Daoy (cell line): ENCODE results near the gene DSTYK. TPM values are rescaled to one million over a fixed set of nuclear protein-coding genes. Genes with fewer than 3 reads are reported as not detected.

Experiments used
- DNase-seq: peaks from one replicate; pipeline ENCODE4 v3.0.0-alpha.2; 2015; ENCODE audit warnings: low read depth
- total RNA-seq: library from RNA; depleted of rRNA; stranded (reverse); fragments of >200 nt; shearing (Covaris generic); gene quantifications from 2 replicates; pipeline ENCODE4 v1.2.3, GENCODE V29; 2014; rRNA removed

The DSTYK gene
- total RNA-seq, 1 experiment from 2014 or later, result 6.2 TPM

GRCh38 chr1:205129447-205130029, 82.0 kb downstream of the DSTYK start:
- DNase-seq, result no peak

DNA sequence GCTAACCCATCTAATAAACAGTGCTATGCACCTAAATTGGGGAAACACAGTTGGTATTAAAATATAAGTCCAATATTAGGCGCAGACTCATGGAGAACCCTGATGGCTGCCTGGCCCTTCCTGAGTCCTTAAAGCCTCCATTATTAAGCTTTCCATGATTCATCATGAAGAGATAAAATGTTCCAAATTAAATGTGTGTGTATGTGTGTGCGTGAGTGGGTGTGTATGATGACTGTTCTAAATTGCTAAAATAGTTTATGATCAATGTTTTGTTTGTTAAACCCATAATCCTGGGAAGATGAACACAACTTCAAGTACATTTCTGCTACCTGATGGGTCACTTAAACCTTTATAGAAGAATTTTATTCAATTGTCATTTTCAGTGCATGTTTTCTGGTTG, 83.5 kb downstream of the DSTYK start:
- no peak for DNase-seq

- DNase-seq, result no peak
These were observed 83.9 kb downstream of the DSTYK start for GRCh38 chr1:205127646-205128045.

DNA sequence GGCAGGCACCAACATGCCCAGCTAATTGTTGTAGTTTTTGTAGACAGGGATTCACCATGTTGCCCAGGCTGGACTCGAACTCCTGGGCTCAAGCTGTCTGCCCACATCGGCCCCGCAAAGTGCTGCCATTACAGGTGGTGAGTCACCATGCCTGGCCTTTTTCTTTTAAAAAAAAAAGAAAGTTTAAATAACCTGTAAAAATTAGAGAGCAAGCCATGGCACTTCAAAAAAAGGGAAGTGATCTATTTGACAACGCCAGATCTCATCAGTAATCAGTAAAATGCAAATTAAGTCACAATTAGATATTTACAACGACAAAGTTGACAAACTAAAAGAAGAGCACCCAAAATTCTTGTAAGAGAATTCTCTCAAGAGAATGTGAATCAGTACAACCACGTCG, 86.8 kb downstream of the DSTYK start:
- no peak for DNase-seq

DNA sequence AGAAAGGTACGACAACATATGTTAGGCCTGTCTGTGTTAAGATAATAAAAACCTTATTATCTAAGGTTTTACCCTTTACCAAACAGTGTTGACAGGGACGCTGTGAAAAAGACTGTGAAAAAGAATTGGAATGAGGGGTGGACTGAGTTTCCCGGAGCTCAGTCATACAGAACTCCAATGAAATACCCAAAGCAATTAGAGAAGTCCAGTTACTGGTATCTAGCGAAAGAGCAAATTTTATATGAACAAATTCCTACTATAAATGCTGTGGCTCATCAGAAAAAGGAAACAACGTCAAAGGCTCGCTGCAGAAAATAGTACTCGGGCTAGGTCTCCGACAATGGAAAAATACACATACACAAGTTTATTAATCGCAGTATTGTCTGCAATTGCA, 89.0 kb downstream of the DSTYK start:
- no peak for DNase-seq

DNA sequence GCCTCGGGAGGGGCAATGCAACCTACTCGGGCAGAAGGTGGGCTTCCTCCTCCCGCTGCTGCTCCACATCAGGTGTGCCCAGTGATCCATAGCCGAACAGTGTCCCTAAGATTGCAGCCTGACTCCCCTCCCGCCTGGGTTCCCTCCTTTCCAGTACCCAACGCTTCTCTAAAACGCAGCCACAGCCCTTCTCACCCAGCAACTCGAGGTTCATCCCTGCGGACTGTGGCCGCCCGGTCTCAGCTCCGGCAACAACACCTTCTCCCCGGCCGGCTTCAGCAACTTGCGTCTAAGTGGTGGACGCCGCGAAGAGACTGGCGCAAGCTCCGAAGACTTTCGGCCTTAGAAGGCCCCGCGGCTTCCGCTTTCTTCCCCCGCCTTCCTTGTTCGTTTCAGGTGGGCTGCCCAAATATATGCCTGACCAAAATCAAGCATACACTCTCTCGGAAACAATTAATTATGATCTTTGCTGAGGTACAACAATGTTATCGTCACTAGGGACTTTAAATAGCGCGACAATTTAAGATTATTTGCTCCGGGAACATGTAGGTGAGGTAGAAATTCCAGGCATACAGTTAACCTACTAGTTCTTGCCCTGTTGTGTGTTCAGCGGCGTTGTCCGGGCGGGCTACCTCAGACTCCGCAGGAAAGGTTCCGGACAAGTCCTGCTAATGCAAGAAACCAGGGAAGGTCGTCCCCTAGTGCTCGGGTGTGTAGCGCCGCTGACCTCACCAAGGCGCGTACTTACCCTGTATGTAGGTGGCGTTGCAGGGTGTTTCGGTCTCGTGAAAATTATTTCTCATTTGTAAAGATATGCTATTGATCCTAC, 89.6 kb downstream of the DSTYK start, which contains the start of gene RBBP5:
TSS of gene RBBP5 (minus strand) at position 319 of the 829 bp plus-strand sequence. CDS start at position 214, 105 bp downstream.
- DNase-seq, result peak; percentile 97

- DNase-seq, result no peak
These were observed 92.8 kb downstream of the DSTYK start for GRCh38 chr1:205118752-205119151.

DNA sequence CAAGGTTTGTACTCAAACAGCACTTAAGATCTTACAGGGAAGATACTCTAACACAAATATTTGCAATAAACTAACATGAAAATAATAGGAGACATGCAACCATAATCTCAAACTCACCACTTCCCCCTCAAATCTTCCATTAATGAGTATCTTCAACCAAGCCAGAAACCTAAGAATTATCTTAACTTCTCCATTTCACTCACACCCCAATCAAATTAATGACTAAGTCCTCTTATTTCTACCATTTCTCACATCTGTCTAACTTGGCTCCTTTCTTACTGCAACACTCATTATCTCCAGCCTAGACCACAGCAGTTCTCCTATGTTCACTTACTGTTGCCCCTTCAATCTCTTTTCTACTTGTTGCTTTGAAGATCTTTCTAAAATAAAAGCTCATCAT, 100.1 kb downstream of the DSTYK start:
- no peak for DNase-seq

- no peak for DNase-seq
These were observed 101.8 kb downstream of the DSTYK start for GRCh38 chr1:205109711-205110110.

DNA sequence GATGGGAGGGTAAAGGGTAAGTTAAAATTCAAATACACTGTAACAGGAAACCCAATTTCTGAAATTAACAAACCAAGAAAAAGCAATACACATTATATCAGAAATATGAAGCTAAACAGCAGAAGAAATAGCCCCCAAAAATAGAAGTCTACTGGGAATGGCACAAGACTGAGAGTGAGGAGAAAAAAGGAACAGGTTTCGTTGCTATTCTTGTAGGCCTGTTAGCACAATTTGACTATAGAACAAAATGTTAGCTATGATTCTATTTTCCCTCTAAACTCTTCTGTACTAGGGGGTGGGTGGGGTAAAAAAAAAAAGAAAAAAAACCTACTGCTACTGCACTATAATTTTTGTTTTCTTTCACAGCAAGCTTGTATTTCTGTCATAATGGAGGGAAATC, 102.2 kb downstream of the DSTYK start:
- DNase-seq, result no peak

DNA sequence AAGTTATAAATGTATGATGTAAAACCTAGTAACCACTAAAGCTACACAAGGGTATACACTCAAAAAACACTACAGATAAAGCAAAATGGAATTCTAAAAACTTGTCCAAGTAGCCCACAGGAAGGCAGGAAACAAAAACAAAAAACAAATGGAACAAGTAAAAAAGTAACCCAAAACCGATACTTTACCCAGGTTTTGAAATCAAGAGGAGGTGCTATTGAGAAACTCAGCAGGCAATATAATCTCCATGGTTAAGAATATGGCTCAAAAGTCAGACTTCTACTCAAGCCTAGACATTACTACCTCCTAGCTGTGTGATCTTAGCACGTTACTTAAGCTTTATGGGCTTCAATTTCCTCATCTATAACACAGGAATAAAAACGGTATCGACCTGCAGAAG, 103.0 kb downstream of the DSTYK start:
- no peak for DNase-seq

DNA sequence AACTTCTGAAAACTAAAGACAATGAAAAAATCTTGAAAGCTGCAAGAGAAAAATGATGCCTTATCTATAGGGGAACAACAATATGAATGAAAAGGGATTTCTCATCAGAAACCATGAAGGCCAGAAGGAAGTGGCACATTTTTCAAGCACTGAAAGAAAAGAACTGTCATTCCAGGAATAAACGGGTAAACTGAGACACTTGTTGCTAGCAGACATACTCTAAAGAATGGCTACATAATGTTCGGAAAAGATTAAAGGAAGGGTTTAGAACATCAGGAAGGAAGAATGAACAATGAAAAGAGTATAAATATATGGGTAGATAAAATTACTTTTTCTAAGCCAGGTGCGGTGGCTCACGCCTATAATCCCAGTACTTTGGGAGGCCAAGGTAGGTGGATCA, 104.2 kb downstream of the DSTYK start:
- no peak for DNase-seq

GRCh38 chr1:205102404-205102803, 109.1 kb downstream of the DSTYK start:
- no peak for DNase-seq

- no peak for DNase-seq
These were observed 113.3 kb downstream of the DSTYK start for GRCh38 chr1:205098242-205098641.

GRCh38 chr1:205095422-205095821, 116.1 kb downstream of the DSTYK start:
- no peak for DNase-seq

Other genes starting within 250 kb of the DSTYK start
- gene CNTN2, start 168.5 kb downstream of the DSTYK start, total RNA-seq, result not detected in 2 replicates
- gene TMEM81, start 127.2 kb downstream of the DSTYK start, total RNA-seq, result 0.45 and 2.6 TPM in 2 replicates
- 18.8 and 22.6 TPM in 2 replicates for gene RBBP5, start 89.7 kb downstream of the DSTYK start, total RNA-seq
- gene TMCC2, start 16.2 kb upstream of the DSTYK start, total RNA-seq, result 3.2 and 4.8 TPM in 2 replicates
- 11.1 and 12.4 TPM in 2 replicates for gene NUAK2, start 110.0 kb upstream of the DSTYK start, total RNA-seq
- gene KLHDC8A, start 145.2 kb upstream of the DSTYK start, total RNA-seq, result 0.34 and 3.2 TPM in 2 replicates
- 0.74 TPM in 1 of 2 replicates, not detected in the other for gene LEMD1, start 210.4 kb upstream of the DSTYK start, total RNA-seq
- 0.30 and 0.86 TPM in 2 replicates for gene BLACAT1, start 244.3 kb upstream of the DSTYK start, total RNA-seq